Epithelial cell of esophagus (primary cell): ENCODE measurements around the gene ITPA.
A peak's percentile ranks its signal among the peaks of the same experiment; 100 is the strongest.

Experiments used
- DNase-seq: peaks from one replicate; pipeline ENCODE4 v3.0.0; 2010; ENCODE audit warnings: low read depth
- H3K4me3 ChIP-seq: 2 replicates; pipeline ENCODE4 v1.5.1; 2011; ENCODE audit warnings: mild to moderate bottlenecking, low read length, control low read depth
- CTCF ChIP-seq: IDR thresholded peaks from 2 replicates; pipeline ENCODE4 v1.5.1; 2011; ENCODE audit warnings: low read depth, mild to moderate bottlenecking, low read length, control low read depth, inconsistent platforms; ENCODE audit not compliant: insufficient read depth; ENCODE audit errors: missing control alignments

Gene ITPA

GRCh38 chr20:3168829-3169590, 40.3 kb upstream of the ITPA start:
- no peak for TF ChIP-seq CTCF
- no peak for DNase-seq
- no peak overlapping the region for H3K4me3 ChIP-seq

- DNase-seq: no peak
- no peak overlapping the region for H3K4me3 ChIP-seq
- TF ChIP-seq CTCF: no peak
Observed at GRCh38 chr20:3171391-3172125, 37.7 kb upstream of the ITPA start.

- H3K4me3 ChIP-seq: no peak overlapping the region
- no peak for TF ChIP-seq CTCF
- no peak for DNase-seq
Observed at GRCh38 chr20:3172126-3172932, 37.0 kb upstream of the ITPA start.

GRCh38 chr20:3172933-3173609, 36.2 kb upstream of the ITPA start, which contains the start of gene LZTS3:
TSS of gene LZTS3 (minus strand) at chr20:3173549. CDS start at chr20:3167163, 6,386 bp downstream.
- peak within 1 kb of the TSS; percentile 86 for H3K4me3 ChIP-seq
- TF ChIP-seq CTCF: no peak
- DNase-seq: peak; percentile 58

- TF ChIP-seq CTCF: no peak
- H3K4me3 ChIP-seq: peak overlapping the region; percentile 86
- peak; percentile 83 for DNase-seq
Observed at GRCh38 chr20:3173610-3174441, 35.5 kb upstream of the ITPA start.
